ENCODE data around the gene VIPR2.

GRCh38 chr7:159000070-159000469, 144.6 kb downstream of the VIPR2 start:
- TF ChIP-seq CTCF (IDR thresholded peaks at IDR 0.05) (no peak), POLR2A (IDR thresholded peaks at IDR 0.05) (no peak)
